Measurements from ENCODE around the gene NUDCD3. TPM values are rescaled to one million over a fixed set of nuclear protein-coding genes. Genes with fewer than 3 reads are reported as not detected.

Gene NUDCD3
- total RNA-seq, 1 experiment from 2014 or later: 71.9 TPM

DNA sequence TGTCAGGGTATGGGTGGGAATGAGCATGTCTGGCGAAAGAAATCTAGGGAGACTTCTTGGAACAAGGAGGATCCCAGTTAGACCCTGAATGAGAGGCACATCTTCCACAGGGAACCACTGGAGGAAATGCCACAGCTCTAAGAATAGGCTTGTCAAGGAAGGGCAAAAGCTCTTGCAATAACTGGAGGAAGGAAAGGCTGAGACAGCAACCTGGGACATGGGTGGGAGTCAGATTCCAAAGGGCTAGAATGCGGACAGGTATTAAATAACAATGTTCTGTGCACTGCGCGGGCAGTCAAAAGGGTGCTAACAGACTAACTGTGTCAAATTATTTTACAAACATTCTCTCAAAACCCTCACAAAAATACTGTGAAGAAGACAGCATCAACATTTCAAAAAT, 4.5 kb downstream of the NUDCD3 start:
- no peak overlapping the region for H3K56ac ChIP-seq (ENCODE audit: insufficient read length, low read depth, low read length)
- no peak overlapping the region for H3K27ac ChIP-seq (ENCODE audit: insufficient read length, low read depth, low read length)
- H2BK12ac ChIP-seq (ENCODE audit: insufficient read length, low read depth, low read length): no peak overlapping the region
- TF ChIP-seq, protein P1, sequence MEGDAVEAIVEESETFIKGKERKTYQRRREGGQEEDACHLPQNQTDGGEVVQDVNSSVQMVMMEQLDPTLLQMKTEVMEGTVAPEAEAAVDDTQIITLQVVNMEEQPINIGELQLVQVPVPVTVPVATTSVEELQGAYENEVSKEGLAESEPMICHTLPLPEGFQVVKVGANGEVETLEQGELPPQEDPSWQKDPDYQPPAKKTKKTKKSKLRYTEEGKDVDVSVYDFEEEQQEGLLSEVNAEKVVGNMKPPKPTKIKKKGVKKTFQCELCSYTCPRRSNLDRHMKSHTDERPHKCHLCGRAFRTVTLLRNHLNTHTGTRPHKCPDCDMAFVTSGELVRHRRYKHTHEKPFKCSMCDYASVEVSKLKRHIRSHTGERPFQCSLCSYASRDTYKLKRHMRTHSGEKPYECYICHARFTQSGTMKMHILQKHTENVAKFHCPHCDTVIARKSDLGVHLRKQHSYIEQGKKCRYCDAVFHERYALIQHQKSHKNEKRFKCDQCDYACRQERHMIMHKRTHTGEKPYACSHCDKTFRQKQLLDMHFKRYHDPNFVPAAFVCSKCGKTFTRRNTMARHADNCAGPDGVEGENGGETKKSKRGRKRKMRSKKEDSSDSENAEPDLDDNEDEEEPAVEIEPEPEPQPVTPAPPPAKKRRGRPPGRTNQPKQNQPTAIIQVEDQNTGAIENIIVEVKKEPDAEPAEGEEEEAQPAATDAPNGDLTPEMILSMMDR (conservative IDR thresholded peaks at IDR 0.05): no peak
- H3K9ac ChIP-seq (ENCODE audit: extremely low read depth, insufficient read length, low read length): no peak overlapping the region
- no peaks in the 10 kb centered on the region for H3K27me3 ChIP-seq (ENCODE audit: insufficient read depth, low read length)
- no CpG with 5 or more reads among the region's 4 CpGs for WGBS (ENCODE audit: extremely low coverage, insufficient read length, low lambda C conversion rate)
- no peak overlapping the region for H3K23ac ChIP-seq (ENCODE audit: insufficient read length, low read depth, low read length)
- no peak overlapping the region for H4K5ac ChIP-seq (ENCODE audit: insufficient read length, low read depth, low read length)
- no peak overlapping the region for H3K4ac ChIP-seq (ENCODE audit: low read depth, low read length)
- H3T11ph ChIP-seq (ENCODE audit: low read length): no peak overlapping the region
- H3K4me1 Mint-ChIP-seq: peaks cover 18 to 20% of the 10 kb centered on the region in 2 experiments
- H2AFZ ChIP-seq (ENCODE audit: low read length): no peak overlapping the region
- H3K4me1 ChIP-seq (ENCODE audit: insufficient read depth, low read length): peaks cover 3% of the 10 kb centered on the region; the same call in 1 of the 2 replicates
- H3K23me2 ChIP-seq (ENCODE audit: insufficient read length, low read depth, low read length, poor library complexity, severe bottlenecking): no peaks in the 10 kb centered on the region
- H3K79me1 ChIP-seq (ENCODE audit: insufficient read depth, low read depth, low read length, poor library complexity, severe bottlenecking): peaks cover 9% of the 10 kb centered on the region
- H3K18ac ChIP-seq (ENCODE audit: insufficient read length, low read depth, low read length): no peak overlapping the region
- H3K9me3 ChIP-seq (ENCODE audit: control insufficient read depth, low read depth, low read length): no peaks in the 10 kb centered on the region
- H2BK15ac ChIP-seq (ENCODE audit: low read depth, low read length): no peak overlapping the region
- no peak overlapping the region for H3K4me2 ChIP-seq (ENCODE audit: insufficient read depth, insufficient read length, low read length)
- H3K14ac ChIP-seq (ENCODE audit: insufficient read depth, low read length): no peak overlapping the region
- no peak overlapping the region for H2BK20ac ChIP-seq (ENCODE audit: low read depth, low read length, poor library complexity, severe bottlenecking)
- no peak overlapping the region; a peak in 1 of 7 replicates for H3K27ac Mint-ChIP-seq
- H3K36me3 Mint-ChIP-seq (ENCODE audit: insufficient read depth in 1 of 3, low read depth in 3 of 3): peaks cover 29 to 47% (median 45%) of the 10 kb centered on the region in 3 experiments
- no peaks in the 10 kb centered on the region for H3K27me3 Mint-ChIP-seq (ENCODE audit: low read depth)
- H4K8ac ChIP-seq (replicated peaks; ENCODE audit: insufficient read length, low read depth, low read length): no peak overlapping the region
- H3K79me2 ChIP-seq (ENCODE audit: insufficient read depth, low read length): peaks cover 17% of the 10 kb centered on the region; the same call in 1 of the 2 replicates
- H3K4me3 Mint-ChIP-seq: no peak overlapping the region
- no peak for DNase-seq
- no peak overlapping the region for H2BK120ac ChIP-seq (ENCODE audit: low read depth, low read length, poor library complexity, severe bottlenecking)
- H4K20me1 ChIP-seq (ENCODE audit: control insufficient read depth, insufficient read depth, insufficient read length): no peaks in the 10 kb centered on the region
- no peak overlapping the region for H2AK5ac ChIP-seq (ENCODE audit: insufficient read length, low read length)
- no peak overlapping the region for H2BK5ac ChIP-seq (ENCODE audit: insufficient read length, low read length)
- no peak overlapping the region for H4K91ac ChIP-seq (ENCODE audit: insufficient read length, low read depth, low read length)
- no peaks in the 10 kb centered on the region for H3K9me3 Mint-ChIP-seq

Data from H9 (cell line).